ENCODE results near the gene CNDP2. TPM values are rescaled to one million over a fixed set of nuclear protein-coding genes. Genes with fewer than 3 reads are reported as not detected.
A peak's percentile ranks its signal among the peaks of the same experiment; 100 is the strongest.

CNDP2 gene
- total RNA-seq, 1 donor from 2014 or later = 113 TPM

DNA sequence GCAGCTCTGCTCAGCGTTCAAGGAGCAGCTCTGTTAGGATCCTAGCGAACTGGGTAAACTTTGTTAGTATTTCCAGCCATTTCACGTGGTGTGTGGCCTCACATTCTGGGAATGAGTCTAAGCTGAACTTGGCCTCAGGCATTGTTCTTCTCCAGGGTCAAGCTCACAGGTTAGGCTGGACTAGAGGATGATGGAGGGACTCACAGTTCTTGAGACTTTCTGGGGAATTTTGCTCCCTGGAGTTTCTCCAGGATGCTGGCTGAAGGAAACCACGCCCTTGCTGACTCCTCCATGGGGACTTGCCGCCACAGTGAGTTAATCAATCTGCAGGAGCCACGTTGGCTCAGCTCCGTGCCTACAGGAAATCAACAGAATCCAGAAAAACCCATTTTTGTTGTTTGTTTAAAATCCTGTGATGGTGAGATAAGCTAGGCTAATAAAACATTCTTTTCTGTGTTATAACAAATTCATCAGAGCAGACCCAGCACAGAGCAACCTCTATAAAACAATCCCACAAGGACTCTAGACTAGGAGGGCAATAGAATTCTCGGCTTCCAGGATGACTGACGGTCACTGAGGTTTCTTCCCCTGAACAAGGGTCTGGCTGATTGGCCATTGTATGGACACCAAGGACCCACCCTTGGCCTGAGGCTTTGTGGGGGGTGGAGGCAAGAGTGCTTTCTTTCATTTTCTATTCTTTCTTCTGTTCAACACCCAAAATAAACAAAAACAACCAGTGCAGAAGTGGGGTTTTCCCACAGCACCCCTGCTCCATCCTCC lies 50.8 kb downstream of the CNDP2 start:
- TF ChIP-seq, protein P1, sequence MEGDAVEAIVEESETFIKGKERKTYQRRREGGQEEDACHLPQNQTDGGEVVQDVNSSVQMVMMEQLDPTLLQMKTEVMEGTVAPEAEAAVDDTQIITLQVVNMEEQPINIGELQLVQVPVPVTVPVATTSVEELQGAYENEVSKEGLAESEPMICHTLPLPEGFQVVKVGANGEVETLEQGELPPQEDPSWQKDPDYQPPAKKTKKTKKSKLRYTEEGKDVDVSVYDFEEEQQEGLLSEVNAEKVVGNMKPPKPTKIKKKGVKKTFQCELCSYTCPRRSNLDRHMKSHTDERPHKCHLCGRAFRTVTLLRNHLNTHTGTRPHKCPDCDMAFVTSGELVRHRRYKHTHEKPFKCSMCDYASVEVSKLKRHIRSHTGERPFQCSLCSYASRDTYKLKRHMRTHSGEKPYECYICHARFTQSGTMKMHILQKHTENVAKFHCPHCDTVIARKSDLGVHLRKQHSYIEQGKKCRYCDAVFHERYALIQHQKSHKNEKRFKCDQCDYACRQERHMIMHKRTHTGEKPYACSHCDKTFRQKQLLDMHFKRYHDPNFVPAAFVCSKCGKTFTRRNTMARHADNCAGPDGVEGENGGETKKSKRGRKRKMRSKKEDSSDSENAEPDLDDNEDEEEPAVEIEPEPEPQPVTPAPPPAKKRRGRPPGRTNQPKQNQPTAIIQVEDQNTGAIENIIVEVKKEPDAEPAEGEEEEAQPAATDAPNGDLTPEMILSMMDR (IDR thresholded peaks at IDR 0.05; ENCODE audit: unreplicated experiment) = no peak
- Mint-ChIP-seq H3K27ac (ENCODE audit: unreplicated experiment) (no peak overlapping the region), H3K27me3 (ENCODE audit: unreplicated experiment) (peaks cover 2% of the 10 kb centered on the region), H3K9me3 (ENCODE audit: unreplicated experiment) (peaks cover 15% of the 10 kb centered on the region), H3K4me3 (ENCODE audit: unreplicated experiment) (no peak overlapping the region), H3K36me3 (ENCODE audit: low read depth, unreplicated experiment) (peaks cover 4% of the 10 kb centered on the region), H3K4me1 (ENCODE audit: unreplicated experiment) (no peaks in the 10 kb centered on the region)
- no peak for DNase-seq (ENCODE audit: low spot score)

DNA sequence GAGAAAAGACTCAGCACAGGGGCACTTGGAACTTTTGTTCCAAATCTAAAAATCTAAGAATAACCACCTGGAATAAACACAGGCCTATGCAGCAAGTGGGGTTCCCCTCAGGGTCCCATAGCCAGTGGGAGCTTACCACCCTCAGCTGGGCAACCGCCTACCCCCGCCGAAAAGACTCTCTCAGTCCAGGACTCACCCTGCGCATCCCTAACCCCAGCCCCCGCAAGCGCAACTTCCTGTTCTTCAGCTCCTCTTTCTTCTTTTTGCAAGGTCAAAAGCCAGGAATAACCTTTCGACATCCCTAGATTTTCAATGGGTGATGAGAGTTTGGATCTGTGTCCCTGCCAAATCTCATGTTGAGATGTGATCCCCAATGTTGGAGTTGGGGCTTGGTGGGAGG lies 51.7 kb downstream of the CNDP2 start:
- DNase-seq (ENCODE audit: low spot score) = no peak
- H3K4me3 Mint-ChIP-seq (ENCODE audit: unreplicated experiment) = no peak overlapping the region
- H3K27me3 Mint-ChIP-seq (ENCODE audit: unreplicated experiment) = peaks cover 2% of the 10 kb centered on the region
- TF ChIP-seq, protein P1 (IDR thresholded peaks at IDR 0.05; ENCODE audit: unreplicated experiment) = no peak
- H3K9me3 Mint-ChIP-seq (ENCODE audit: unreplicated experiment) = peaks cover 15% of the 10 kb centered on the region
- H3K4me1 Mint-ChIP-seq (ENCODE audit: unreplicated experiment) = no peaks in the 10 kb centered on the region
- H3K36me3 Mint-ChIP-seq (ENCODE audit: low read depth, unreplicated experiment) = peaks cover 4% of the 10 kb centered on the region
- H3K27ac Mint-ChIP-seq (ENCODE audit: unreplicated experiment) = no peak overlapping the region

DNA sequence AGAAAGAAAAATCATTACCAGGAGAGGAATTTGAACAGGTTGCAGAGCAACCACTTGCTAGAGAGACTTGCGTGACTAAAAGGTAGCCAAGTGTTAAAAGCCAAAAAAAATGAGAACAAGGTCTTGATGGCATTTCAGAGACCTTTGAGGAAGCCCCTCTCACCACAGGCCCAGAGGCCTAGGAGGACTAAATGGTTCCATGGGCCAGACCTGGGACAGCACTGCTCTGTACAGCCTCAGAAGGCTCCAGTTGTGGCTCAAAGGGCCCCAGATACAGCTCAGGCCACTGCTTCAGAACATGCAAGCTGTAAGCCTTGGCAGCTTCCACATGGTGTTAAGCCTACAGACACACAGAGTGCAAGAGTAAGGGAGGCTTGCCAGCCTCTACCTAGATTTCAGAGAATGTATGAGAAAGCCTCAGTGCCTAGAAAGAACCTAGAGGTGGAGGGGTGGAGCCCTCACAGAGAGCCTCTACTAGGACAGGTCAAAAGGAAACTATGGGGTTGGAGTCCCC lies 53.5 kb downstream of the CNDP2 start:
- H3K9me3 Mint-ChIP-seq (ENCODE audit: unreplicated experiment) = peaks cover 15% of the 10 kb centered on the region

DNA sequence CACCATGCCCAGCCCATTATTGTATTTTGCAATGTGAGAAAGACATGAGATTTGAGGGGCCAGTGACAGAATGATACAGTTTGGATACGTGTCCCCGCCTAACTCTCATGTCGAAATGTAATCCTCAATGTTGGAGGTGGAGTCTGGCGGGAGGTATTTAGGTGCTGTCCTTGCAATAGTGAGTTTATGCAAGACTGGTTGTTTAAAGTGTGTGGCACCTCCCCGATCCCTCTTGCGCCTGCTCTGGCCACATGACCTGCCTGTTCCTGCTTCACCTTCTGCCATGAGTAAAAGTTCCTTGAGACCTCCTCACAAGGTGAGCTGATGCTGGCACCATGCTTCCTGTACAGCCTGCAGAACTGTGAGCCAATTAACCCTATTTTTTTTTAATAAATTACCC lies 54.7 kb downstream of the CNDP2 start:
- Mint-ChIP-seq H3K9me3 (ENCODE audit: unreplicated experiment) (peaks cover 14% of the 10 kb centered on the region), H3K4me3 (ENCODE audit: unreplicated experiment) (no peak overlapping the region), H3K36me3 (ENCODE audit: low read depth, unreplicated experiment) (peaks cover 7% of the 10 kb centered on the region), H3K27me3 (ENCODE audit: unreplicated experiment) (peaks cover 4% of the 10 kb centered on the region), H3K4me1 (ENCODE audit: unreplicated experiment) (no peaks in the 10 kb centered on the region), H3K27ac (ENCODE audit: unreplicated experiment) (no peak overlapping the region)
- no peak for DNase-seq (ENCODE audit: low spot score)
- TF ChIP-seq, protein P1 (IDR thresholded peaks at IDR 0.05; ENCODE audit: unreplicated experiment) = no peak

More for the DNA sequence above, 53.5 kb downstream of the CNDP2 start:
- peaks cover 7% of the 10 kb centered on the region for H3K36me3 Mint-ChIP-seq (ENCODE audit: low read depth, unreplicated experiment)
- peaks cover 4% of the 10 kb centered on the region for H3K27me3 Mint-ChIP-seq (ENCODE audit: unreplicated experiment)
- H3K27ac Mint-ChIP-seq (ENCODE audit: unreplicated experiment) = no peak overlapping the region
- H3K4me1 Mint-ChIP-seq (ENCODE audit: unreplicated experiment) = no peaks in the 10 kb centered on the region
- peak; percentile 9 for DNase-seq (ENCODE audit: low spot score)
- TF ChIP-seq, protein P1 (IDR thresholded peaks at IDR 0.05; ENCODE audit: unreplicated experiment) = no peak
- no peak overlapping the region for H3K4me3 Mint-ChIP-seq (ENCODE audit: unreplicated experiment)

DNA sequence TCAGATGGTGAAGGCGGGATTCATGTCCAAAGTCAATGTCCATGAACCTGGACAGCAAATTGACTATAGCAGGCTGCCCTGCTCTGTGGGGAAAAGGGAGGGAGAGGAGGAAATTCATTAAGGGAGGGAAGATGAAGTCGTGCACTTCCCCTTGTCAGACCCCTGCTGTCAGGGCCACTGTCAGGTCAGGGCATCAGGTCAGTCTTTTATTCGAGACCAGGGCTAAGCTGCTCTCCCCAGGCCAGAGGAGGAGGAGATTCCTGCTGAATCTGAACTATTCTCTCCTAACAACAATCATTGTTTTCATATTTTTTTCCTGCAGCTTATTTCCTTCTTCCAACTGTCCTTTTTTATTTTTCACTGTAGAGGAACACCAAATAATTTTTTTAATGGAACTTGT lies 55.3 kb downstream of the CNDP2 start:
- H3K36me3 Mint-ChIP-seq (ENCODE audit: low read depth, unreplicated experiment) = peaks cover 7% of the 10 kb centered on the region
- H3K4me3 Mint-ChIP-seq (ENCODE audit: unreplicated experiment) = no peak overlapping the region
- H3K4me1 Mint-ChIP-seq (ENCODE audit: unreplicated experiment) = no peaks in the 10 kb centered on the region
- H3K27ac Mint-ChIP-seq (ENCODE audit: unreplicated experiment) = no peak overlapping the region
- TF ChIP-seq, protein P1 (IDR thresholded peaks at IDR 0.05; ENCODE audit: unreplicated experiment) = no peak
- H3K27me3 Mint-ChIP-seq (ENCODE audit: unreplicated experiment) = peaks cover 4% of the 10 kb centered on the region
- no peak for DNase-seq (ENCODE audit: low spot score)
- H3K9me3 Mint-ChIP-seq (ENCODE audit: unreplicated experiment) = peaks cover 11% of the 10 kb centered on the region
